ENCODE results near the gene HOGA1. TPM values are rescaled to one million over a fixed set of nuclear protein-coding genes. Genes with fewer than 3 reads are reported as not detected.

The HOGA1 gene
- total RNA-seq, 1 experiment from 2014 or later = 0.15 TPM

DNA sequence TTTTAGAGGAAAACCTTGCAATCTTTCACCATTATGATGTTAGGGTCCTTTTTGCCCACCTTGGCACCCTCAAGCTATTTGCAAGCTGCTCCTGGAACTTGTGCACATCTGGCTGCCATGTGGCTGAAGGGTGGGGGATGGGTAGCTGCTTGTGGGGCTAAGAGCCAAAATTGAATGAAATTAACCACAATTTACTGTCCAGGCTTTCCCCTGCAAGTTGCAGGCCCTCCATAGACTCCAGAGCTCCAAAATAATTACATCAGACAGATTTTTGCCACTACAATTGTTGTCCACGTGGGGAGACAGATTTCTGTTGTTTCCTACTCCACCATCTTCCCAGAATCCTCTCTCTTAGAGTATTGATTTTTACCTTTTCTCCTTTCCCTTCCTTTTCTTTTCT, 75.4 kb downstream of the HOGA1 start (continued):
- TF ChIP-seq, protein P1, sequence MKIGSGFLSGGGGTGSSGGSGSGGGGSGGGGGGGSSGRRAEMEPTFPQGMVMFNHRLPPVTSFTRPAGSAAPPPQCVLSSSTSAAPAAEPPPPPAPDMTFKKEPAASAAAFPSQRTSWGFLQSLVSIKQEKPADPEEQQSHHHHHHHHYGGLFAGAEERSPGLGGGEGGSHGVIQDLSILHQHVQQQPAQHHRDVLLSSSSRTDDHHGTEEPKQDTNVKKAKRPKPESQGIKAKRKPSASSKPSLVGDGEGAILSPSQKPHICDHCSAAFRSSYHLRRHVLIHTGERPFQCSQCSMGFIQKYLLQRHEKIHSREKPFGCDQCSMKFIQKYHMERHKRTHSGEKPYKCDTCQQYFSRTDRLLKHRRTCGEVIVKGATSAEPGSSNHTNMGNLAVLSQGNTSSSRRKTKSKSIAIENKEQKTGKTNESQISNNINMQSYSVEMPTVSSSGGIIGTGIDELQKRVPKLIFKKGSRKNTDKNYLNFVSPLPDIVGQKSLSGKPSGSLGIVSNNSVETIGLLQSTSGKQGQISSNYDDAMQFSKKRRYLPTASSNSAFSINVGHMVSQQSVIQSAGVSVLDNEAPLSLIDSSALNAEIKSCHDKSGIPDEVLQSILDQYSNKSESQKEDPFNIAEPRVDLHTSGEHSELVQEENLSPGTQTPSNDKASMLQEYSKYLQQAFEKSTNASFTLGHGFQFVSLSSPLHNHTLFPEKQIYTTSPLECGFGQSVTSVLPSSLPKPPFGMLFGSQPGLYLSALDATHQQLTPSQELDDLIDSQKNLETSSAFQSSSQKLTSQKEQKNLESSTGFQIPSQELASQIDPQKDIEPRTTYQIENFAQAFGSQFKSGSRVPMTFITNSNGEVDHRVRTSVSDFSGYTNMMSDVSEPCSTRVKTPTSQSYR (CRISPR knock-in tag; IDR thresholded peaks at IDR 0.05) = no peak
- TF ChIP-seq RORB (CRISPR knock-in tag; IDR thresholded peaks at IDR 0.05) = no peak
- TF ChIP-seq ZNF121 (CRISPR knock-in tag; IDR thresholded peaks at IDR 0.05) = no peak
- TF ChIP-seq, protein P2, sequence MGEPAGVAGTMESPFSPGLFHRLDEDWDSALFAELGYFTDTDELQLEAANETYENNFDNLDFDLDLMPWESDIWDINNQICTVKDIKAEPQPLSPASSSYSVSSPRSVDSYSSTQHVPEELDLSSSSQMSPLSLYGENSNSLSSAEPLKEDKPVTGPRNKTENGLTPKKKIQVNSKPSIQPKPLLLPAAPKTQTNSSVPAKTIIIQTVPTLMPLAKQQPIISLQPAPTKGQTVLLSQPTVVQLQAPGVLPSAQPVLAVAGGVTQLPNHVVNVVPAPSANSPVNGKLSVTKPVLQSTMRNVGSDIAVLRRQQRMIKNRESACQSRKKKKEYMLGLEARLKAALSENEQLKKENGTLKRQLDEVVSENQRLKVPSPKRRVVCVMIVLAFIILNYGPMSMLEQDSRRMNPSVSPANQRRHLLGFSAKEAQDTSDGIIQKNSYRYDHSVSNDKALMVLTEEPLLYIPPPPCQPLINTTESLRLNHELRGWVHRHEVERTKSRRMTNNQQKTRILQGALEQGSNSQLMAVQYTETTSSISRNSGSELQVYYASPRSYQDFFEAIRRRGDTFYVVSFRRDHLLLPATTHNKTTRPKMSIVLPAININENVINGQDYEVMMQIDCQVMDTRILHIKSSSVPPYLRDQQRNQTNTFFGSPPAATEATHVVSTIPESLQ (CRISPR knock-in tag; IDR thresholded peaks at IDR 0.05) = no peak
- no peak for TF ChIP-seq RELA (CRISPR knock-in tag; IDR thresholded peaks at IDR 0.05; ENCODE audit: borderline replicate concordance)
- no peak for TF ChIP-seq ARID4B (CRISPR knock-in tag; IDR thresholded peaks at IDR 0.05; ENCODE audit: borderline replicate concordance)
- no peak for TF ChIP-seq TCF7 (CRISPR knock-in tag; IDR thresholded peaks at IDR 0.05; ENCODE audit: low read depth)

Other genes with a start within 250 kb of the HOGA1 start
- gene FRAT2, start 249.7 kb upstream of the HOGA1 start, total RNA-seq (2021) = 48.2 to 53.5 TPM (median 50.8 TPM) in 3 replicates
- 44.9 to 56.6 TPM (median 45.6 TPM) in 3 replicates for gene RRP12, start 183.0 kb upstream of the HOGA1 start, total RNA-seq (2021)
- 833 to 990 TPM (median 989 TPM) in 3 replicates for gene PGAM1, start 158.2 kb upstream of the HOGA1 start, total RNA-seq (2021)
- 48.4 to 53.7 TPM (median 50.0 TPM) in 3 replicates for gene EXOSC1, start 138.4 kb upstream of the HOGA1 start, total RNA-seq (2021)
- 39.6 to 44.4 TPM (median 44.0 TPM) in 3 replicates for gene ZDHHC16, start 138.2 kb upstream of the HOGA1 start, total RNA-seq (2021)
- 135 to 153 TPM (median 141 TPM) in 3 replicates for gene MMS19, start 86.0 kb upstream of the HOGA1 start, total RNA-seq (2021)
- 29.1 to 35.7 TPM (median 31.2 TPM) in 3 replicates for gene UBTD1, start 85.5 kb upstream of the HOGA1 start, total RNA-seq (2021)
- not detected in 3 replicates for gene ANKRD2, start 11.6 kb upstream of the HOGA1 start, total RNA-seq (2021)
- 0.21 to 0.34 TPM in 2 of 3 replicates, not detected in the other for gene C10orf62, start 5.3 kb downstream of the HOGA1 start, total RNA-seq (2021)
- gene MORN4, start 49.1 kb downstream of the HOGA1 start, total RNA-seq (2021) = 21.8 to 27.1 TPM (median 24.0 TPM) in 3 replicates
- 18.6 to 19.6 TPM (median 19.5 TPM) in 3 replicates for gene PI4K2A, start 56.3 kb downstream of the HOGA1 start, total RNA-seq (2021)
- 8.1 to 9.8 TPM (median 9.0 TPM) in 3 replicates for gene AVPI1, start 102.9 kb downstream of the HOGA1 start, total RNA-seq (2021)
- 36.8 to 37.7 TPM (median 36.9 TPM) in 3 replicates for gene MARVELD1, start 129.3 kb downstream of the HOGA1 start, total RNA-seq (2021)
- gene ZFYVE27, start 152.7 kb downstream of the HOGA1 start, total RNA-seq (2021) = 23.2 to 26.9 TPM (median 26.0 TPM) in 3 replicates
- gene SFRP5, start 187.6 kb downstream of the HOGA1 start, total RNA-seq (2021) = 2.4 to 3.5 TPM (median 3.1 TPM) in 3 replicates